Transverse colon (tissue), 4 donors: ENCODE data around the gene HOXA3. TPM values are rescaled to one million over a fixed set of nuclear protein-coding genes. Genes with fewer than 3 reads are reported as not detected.

Source experiments
- DNase-seq: peaks from one replicate; pipeline ENCODE4 v3.0.0-alpha.2; 2019
- H3K27ac ChIP-seq, 4 donors: fragments of 200-600 bp; sonication (generic); 2 replicates each; pipeline ENCODE4 v1.5.1; 2016 to 2018; ENCODE audit warnings: inconsistent platforms in 4 of 4
- H3K27me3 ChIP-seq: fragments of 200-600 bp; sonication (generic); 2 replicates; pipeline ENCODE4 v1.5.1; 2017; ENCODE audit warnings: inconsistent platforms
- H3K36me3 ChIP-seq, 4 donors: fragments of 200-600 bp; sonication (generic); 2 replicates each; pipeline ENCODE4 v1.5.1; 2017 to 2019; ENCODE audit warnings: inconsistent platforms in 4 of 4
- H3K4me1 ChIP-seq, 4 donors: fragments of 200-600 bp; sonication (generic); 2 replicates each; pipeline ENCODE4 v1.5.1; 2017 to 2020; ENCODE audit warnings: inconsistent platforms in 4 of 4
- H3K4me3 ChIP-seq, 4 donors: fragments of 200-600 bp; sonication (generic); 1 replicate in 1 of 4; 2 replicates in 3 of 4; pipeline versions ENCODE4 v1.5.1 to v1.6.1; 2017 to 2019; ENCODE audit warnings: inconsistent platforms in 4 of 4
- H3K9me3 ChIP-seq, 2 donors: fragments of 200-600 bp; sonication (generic); 2 replicates each; pipeline ENCODE4 v1.5.1; 2017 to 2019; ENCODE audit warnings: inconsistent platforms in 2 of 2
- CTCF ChIP-seq, 5 experiments: fragments of 200-600 bp in 3 of 5; fragments of 450-650 bp in 2 of 5; sonication (generic) in 3 of 5; IDR thresholded peaks; 1 replicate in 2 of 5; 2 replicates in 3 of 5; pipeline ENCODE4 v1.5.1; 2016 to 2017; ENCODE audit warnings: antibody characterized with exemption in 5 of 5, inconsistent platforms in 3 of 5, mild to moderate bottlenecking in 2 of 5, moderate library complexity in 1 of 5
- EP300 ChIP-seq: sonication (generic); formaldehyde crosslinking; IDR thresholded peaks from one replicate; pipeline ENCODE4 v1.6.1; 2017; ENCODE audit warnings: antibody characterized with exemption, low read depth
- POLR2A ChIP-seq: fragments of 450-650 bp; IDR thresholded peaks from one replicate; pipeline ENCODE4 v1.6.1; 2016; ENCODE audit warnings: antibody characterized with exemption, mild to moderate bottlenecking, moderate library complexity
- POLR2AphosphoS5 ChIP-seq, 3 donors: sonication (generic); formaldehyde crosslinking; IDR thresholded peaks; one replicate each; pipeline ENCODE4 v1.6.1; 2016; ENCODE audit warnings: antibody characterized with exemption in 3 of 3
- WGBS, 2 donors: methylation state at CpG; one replicate each; pipeline ENCODE4 v1.1.5; 2018; ENCODE audit warnings: low coverage in 1 of 2; 5-methylcytosine and 5-hydroxymethylcytosine counted together
- in situ Hi-C, 4 donors: fragments of 200-750 bp; cut with MboI; loops; one replicate each; pipeline versions ENCODE4 v1.15.0 to v1.15.1; 2017; ENCODE audit warnings: low sequenced_read_pairs in 3 of 4, low pct_ligation_motif_present in 1 of 4, low pct_unique_long_range_greater_than_20kb in 1 of 4
- intact Hi-C: fragments of 100-400 bp; cut with DNase I; formaldehyde crosslinking; loops from one replicate; pipeline ENCODE4 v1.15.1; 2023; ENCODE audit warnings: low total_unique reads
- total RNA-seq, 4 donors: library from RNA; depleted of rRNA; stranded (reverse); fragments of >200 nt; gene quantifications; one replicate each; pipeline ENCODE4 v1.1.0, GENCODE V29; 2016

Gene HOXA3
- total RNA-seq, 4 donors from 2014 or later, result 14.1 to 27.3 (median 15.7) TPM

GRCh38 chr7:27153526-27153925, 1.1 kb upstream of the HOXA3 start:
- in situ Hi-C loops (loop anchor here in 3 of 4 donors (10.0 to 25.0 kb wide), 4 partner anchors 789 to 1291 kb away; no protein-coding TSS in a partner anchor), intact Hi-C loops (no loop called here)
- no peak for DNase-seq
- Histone ChIP-seq H3K27ac (peak overlapping the region; percentile 95 to 99 (median 98)), H3K36me3 (no peaks in the 10 kb centered on the region), H3K27me3 (peaks cover 54% of the 10 kb centered on the region), H3K9me3 (no peaks in the 10 kb centered on the region), H3K4me1 (peaks cover 21 to 65% (median 47%) of the 10 kb centered on the region in 4 donors), H3K4me3 (no peak overlapping the region)
- 64% methylated on average over 3 of the region's 3 CpGs for WGBS, 2 donors
- TF ChIP-seq EP300 (no peak), CTCF (IDR thresholded peaks at IDR 0.05) (no peak), POLR2AphosphoS5 (IDR thresholded peaks at IDR 0.05) (no peak)

GRCh38 chr7:27152816-27153442, 546 bp upstream of the HOXA3 start:
- H3K27ac ChIP-seq, result peak overlapping the region; percentile 95 to 99 (median 98)
- intact Hi-C loops, result no loop called here
- peaks cover 56% of the 10 kb centered on the region for H3K27me3 ChIP-seq
- no peaks in the 10 kb centered on the region for H3K36me3 ChIP-seq
- DNase-seq, result no peak
- TF ChIP-seq POLR2A, result no peak
- H3K4me1 ChIP-seq, result peaks cover 21 to 71% (median 51%) of the 10 kb centered on the region in 4 donors
- peak overlapping the region in 3 of 4 donors; percentile 71 to 79 (median 73) for H3K4me3 ChIP-seq
- 16 to 34% methylated on average over 3 to 21 of the region's 22 CpGs for WGBS, 2 donors
- H3K9me3 ChIP-seq, result no peaks in the 10 kb centered on the region
- in situ Hi-C loops, result loop anchor here in 3 of 4 donors (10.0 to 25.0 kb wide), 4 partner anchors 788 to 1291 kb away; no protein-coding TSS in a partner anchor

GRCh38 chr7:27151341-27151930, 947 bp downstream of the HOXA3 start:
- Histone ChIP-seq H3K4me3 (peak overlapping the region; percentile 71 to 81 (median 76)), H3K27ac (peak overlapping the region; percentile 95 to 99 (median 98)), H3K36me3 (no peaks in the 10 kb centered on the region), H3K27me3 (peaks cover 64% of the 10 kb centered on the region), H3K4me1 (peaks cover 21 to 81% (median 61%) of the 10 kb centered on the region in 4 donors), H3K9me3 (no peaks in the 10 kb centered on the region)
- intact Hi-C loops (no loop called here), in situ Hi-C loops (loop anchor here in 3 of 4 donors (10.0 to 25.0 kb wide), 4 partner anchors 787 to 1289 kb away; no protein-coding TSS in a partner anchor)
- 0% methylated on average over 7 to 27 of the region's 27 CpGs for WGBS, 2 donors
- no peak for DNase-seq
- TF ChIP-seq POLR2A (no peak), EP300 (no peak), CTCF (IDR thresholded peaks at IDR 0.05) (no peak), POLR2AphosphoS5 (IDR thresholded peaks at IDR 0.05) (no peak)

GRCh38 chr7:27150568-27151340, 1.6 kb downstream of the HOXA3 start:
- in situ Hi-C loops, result loop anchor here in 3 of 4 donors (10.0 to 25.0 kb wide), 4 partner anchors 786 to 1288 kb away; no protein-coding TSS in a partner anchor
- H3K4me1 ChIP-seq, result peaks cover 21 to 85% (median 64%) of the 10 kb centered on the region in 4 donors
- H3K36me3 ChIP-seq, result no peaks in the 10 kb centered on the region
- peak overlapping the region; percentile 95 to 99 (median 98) for H3K27ac ChIP-seq
- H3K27me3 ChIP-seq, result peaks cover 58% of the 10 kb centered on the region
- intact Hi-C loops, result no loop called here
- peak; percentile 86 to 97 (median 93) for TF ChIP-seq CTCF (IDR thresholded peaks at IDR 0.05)
- peak; percentile 96 to 98 (median 98) for TF ChIP-seq POLR2AphosphoS5 (IDR thresholded peaks at IDR 0.05)
- peak; percentile 96 for TF ChIP-seq POLR2A
- TF ChIP-seq EP300, result no peak
- DNase-seq, result peak; percentile 86
- H3K4me3 ChIP-seq, result peak overlapping the region; percentile 71 to 81 (median 76)
- WGBS, 2 donors, result 1% methylated on average over 48 of the region's 58 CpGs; no CpG with 5 or more reads in 1 of the 2 donors
- no peaks in the 10 kb centered on the region for H3K9me3 ChIP-seq
